Mesenteric fat pad (tissue), 1 donor: ENCODE data around the gene MCC. TPM values are rescaled to one million over a fixed set of nuclear protein-coding genes. Genes with fewer than 3 reads are reported as not detected.

Experiments
- DNase-seq: peaks from one replicate; pipeline ENCODE4 v3.0.0-alpha.2; 2020; ENCODE audit warnings: low spot score
- total RNA-seq: library from RNA; stranded (reverse); fragmentation: NEBNext Ultra II Directional; extraction: Animal tissue kit (Norgen Biotek cat#: 25700); gene quantifications from one replicate; pipeline ENCODE4 v1.2.1, GENCODE V29; 2021
- donor health status: DM: yes; HTN: yes; CAD: no.

MCC gene
- total RNA-seq, 1 donor from 2014 or later: 25.2 TPM

DNA sequence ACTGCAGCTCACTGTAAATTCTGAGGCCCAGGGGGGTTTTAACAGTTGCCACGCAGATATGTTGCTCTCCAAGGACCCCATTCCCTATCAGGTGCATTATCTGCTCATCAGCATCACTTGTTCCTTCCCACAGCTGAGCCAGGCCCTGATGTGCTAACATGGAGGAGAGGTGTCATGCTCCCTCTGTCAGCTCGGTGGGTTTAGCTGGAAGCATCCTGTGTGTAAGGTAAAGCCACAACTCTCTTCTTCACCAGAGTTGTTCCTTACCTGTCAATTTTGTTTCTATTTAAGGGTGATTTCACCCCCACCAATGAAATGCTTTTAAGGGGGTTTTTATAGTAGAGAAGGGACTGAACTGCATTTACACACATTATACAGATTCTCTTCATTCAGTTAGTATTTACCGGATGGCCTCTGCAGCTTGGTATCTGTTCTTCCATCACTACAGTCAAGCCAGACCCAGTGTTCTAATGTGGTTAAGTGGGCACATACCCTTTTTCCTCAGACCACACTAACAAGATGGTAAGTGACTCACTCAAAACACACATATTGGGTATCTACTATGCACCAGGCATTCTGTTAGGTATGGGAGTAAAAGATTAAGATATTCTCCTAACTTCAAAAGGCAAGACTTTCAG lies 306.3 kb downstream of the MCC start:
- no peak for DNase-seq

DNA sequence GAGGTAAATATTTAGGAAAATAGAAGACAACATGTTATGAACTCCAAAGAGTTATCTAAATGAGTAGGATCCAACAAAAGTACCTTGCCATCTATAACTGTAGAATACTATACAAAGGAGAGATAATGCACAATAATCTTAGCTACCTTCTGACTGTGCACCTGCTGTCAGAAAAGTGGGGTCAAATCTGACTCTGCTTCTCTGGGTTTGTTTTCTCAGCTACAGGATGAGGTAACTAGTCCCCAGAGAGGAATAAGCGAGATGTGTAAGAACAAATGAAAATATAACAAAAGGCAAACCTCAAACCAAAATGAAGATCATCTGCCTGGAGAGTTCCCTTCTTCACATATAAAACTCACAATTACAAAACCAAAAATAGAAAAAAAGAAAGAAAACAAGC lies 306.8 kb downstream of the MCC start:
- no peak for DNase-seq

DNA sequence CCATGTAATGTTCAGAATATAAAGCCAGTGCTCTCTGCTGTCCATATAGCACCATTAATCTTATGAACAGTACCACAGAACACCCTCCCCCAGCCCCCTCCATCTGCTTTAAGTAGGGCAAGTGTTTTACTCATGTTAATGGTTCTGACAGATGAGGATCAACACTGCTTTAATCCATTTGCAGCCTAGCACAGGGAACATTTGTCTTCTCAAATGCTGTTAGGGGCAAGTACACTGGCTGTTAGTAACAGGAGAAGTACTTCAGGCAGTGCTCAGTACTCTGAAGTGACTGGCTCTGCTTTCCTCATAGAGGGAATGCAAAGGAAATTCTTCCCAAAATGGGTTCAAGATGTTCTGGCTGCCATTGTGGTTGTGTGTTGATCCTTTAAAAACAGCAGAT lies 309.1 kb downstream of the MCC start:
- DNase-seq: no peak

DNA sequence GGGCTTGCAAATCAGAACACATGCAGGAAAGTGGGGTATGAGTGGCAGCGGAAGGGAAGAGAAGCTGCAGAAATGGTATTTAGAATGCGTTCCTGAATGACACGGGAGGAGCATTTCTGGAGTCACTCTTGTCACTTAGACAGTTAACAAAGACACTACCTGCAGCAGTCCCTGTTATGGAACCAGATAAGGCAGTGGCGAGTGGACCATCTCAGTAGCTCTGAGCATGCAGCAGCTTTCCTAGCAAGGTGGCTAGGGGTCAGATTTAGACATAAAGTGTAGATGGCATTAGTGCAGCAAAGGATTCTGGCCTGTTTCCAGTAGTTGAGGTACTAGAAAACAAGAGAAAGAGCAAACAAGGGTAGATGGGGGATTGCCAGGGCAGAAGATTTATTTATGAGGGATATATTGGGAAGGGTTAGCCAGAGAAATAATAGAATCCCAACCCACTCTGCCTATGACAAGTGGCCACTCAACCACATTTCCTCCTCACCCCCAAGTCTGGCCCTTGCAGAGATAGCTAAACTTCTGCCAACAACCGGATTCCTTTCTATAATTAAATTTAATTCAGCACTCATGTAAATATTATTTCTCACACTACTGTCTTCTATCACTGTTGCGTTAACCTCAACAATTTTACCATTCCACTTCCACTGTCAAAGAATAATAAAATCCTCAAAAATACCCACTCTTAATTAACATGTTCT lies 310.0 kb downstream of the MCC start:
- no peak for DNase-seq

DNA sequence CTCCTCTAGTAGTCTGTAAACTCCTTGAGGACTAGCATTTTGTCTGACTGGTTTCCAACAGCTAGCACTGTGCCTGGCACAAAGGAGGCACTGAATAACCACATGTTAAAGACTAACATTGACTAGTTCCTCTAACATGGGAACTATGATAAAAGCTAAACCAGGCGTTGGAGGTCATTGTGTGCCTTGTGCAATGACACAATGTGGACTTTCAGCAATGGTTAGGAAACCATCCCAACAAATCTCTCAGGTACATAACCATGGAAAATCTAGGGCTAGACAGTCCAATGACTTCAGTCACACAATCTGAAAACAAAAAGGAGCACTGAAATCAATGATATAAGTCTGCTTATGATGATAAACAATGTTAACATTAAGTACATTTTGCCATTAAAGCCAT lies 311.0 kb downstream of the MCC start:
- DNase-seq: no peak

DNA sequence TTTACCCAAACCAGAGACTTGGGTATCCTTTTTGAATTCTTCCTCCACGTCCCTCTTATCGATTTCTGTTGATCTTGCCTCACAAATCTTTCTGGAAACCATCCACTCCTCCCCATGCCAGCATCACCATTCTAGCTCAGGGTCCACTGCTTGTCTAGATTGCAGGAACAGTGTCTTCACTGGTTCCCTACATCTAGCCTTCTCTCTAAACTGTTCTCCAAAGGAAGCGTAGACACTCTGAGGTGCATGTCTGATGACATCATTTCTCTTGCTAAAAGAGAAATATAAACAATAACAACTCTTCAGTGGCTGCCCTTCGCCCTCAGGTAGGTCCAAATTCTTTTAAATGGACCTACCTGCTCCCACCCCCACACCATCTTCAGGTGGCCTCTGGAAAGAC lies 311.5 kb downstream of the MCC start:
- DNase-seq: no peak

DNA sequence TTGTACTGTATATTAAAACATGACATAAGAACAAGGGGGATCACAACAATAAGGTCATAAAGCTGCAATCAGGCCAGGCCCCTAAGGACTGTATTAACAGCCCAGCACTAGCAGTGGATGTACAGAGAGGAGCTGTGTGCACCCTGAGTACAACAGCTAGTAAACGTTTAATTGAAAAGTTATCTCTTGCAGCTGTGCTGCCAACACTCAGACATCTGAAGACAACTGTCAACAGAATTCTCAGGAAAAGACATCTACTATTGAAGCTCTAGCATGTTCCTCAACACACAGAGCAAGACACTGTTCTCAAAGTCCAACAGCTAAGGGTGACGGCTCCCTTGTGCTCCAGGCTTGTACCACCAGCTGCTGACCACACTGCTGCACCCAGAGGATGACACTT lies 312.1 kb downstream of the MCC start:
- no peak for DNase-seq

DNA sequence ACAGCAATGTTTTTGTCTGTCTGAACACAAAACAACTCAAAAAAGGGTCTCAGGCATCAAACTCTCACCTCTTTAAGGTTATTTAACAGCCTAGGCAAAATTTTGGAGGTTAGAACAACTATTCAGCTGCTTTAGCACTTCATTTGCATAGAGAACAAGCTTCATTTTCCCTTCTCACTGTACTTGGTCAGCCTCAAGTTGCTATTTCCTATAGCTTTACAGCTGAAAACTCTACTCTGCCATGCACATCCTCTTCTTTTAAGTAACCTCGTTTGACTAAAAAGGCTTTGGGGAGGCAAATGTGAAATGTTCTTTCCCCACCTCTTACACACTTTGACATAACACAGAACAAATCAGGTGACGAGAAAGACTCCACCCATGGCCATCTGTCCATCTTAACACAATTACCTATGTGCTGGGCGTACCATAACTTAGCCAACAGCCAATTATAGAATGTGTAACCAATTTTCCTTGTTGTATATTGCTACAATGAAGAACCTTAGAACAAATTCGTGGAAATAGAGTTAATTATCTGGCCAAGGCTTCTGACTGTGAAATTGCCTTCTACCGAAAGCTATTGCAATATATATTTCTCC lies 315.9 kb downstream of the MCC start:
- DNase-seq: no peak

DNA sequence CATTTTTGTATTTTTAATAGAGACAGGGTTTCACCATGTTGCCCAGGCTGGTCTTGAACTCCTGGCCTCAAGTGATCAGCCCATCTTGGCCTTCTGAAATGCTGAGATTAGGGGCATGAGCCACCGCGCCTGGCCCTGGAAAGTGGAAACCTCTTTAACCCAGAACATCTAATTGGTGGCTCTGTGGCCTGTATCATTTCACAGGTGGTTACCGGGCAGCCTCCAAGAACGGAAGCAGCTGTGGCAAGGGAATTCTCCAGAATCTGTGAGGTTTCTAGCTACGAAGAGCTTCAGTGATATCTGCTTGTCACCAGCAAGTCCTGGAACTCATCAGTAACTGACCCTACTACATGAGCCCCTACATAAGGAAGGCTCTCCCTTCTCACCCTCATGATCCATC lies 316.7 kb downstream of the MCC start:
- no peak for DNase-seq

DNA sequence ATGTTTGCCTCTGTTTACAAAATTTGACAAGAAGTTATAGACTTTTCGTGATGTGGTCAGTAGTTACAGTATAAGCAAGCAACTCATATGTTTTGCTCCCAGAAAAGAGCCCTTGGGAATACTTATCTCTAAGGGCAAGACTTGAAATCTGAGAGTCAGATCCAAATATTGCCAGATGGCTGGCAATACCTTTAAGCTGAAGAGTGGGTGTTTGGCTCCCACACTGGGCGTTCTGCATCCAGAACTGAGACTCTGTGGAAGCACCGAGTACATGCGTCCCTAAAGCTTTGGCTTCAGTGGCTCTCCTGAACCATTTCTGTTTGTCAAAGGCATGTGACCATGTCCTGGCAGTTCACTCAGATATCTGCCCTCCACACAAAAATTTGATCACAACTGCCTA lies 317.5 kb downstream of the MCC start:
- no peak for DNase-seq

DNA sequence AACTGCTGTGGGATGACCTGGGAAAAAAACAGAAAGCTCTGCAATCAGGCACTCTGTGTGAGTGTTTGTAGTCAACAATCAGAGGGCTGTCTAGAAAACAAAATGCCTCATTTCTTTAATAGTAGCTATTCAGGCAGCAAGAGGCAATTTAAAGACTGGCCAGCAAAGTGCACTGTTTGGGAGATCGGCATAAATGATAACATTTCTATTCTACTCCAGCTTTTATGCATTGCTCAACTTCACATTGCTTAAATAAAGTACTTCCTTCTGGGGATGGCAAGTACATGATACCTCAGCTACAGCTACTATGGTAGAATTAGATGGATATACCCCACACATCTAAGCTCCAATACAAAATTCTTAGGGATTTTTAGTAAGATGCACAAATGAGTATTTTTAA lies 318.5 kb downstream of the MCC start:
- DNase-seq: no peak

DNA sequence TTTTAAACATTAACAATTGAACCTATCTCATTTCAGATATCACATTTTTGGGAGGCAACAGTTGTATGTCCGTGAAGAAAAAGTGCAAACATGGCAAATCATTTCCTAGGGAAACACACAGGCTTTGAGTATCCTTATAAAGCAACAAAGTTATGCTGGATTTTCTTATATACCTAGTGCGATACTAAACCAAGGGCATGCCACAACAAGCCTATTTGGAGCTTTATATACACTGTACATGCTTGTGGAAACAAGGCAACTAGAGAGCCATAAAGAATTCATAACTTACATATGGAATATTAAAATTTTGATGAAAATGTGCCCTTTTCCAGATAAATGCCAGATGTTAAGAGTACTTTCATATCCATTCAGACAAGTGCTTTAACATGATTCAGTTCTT lies 320.3 kb downstream of the MCC start:
- DNase-seq: no peak

DNA sequence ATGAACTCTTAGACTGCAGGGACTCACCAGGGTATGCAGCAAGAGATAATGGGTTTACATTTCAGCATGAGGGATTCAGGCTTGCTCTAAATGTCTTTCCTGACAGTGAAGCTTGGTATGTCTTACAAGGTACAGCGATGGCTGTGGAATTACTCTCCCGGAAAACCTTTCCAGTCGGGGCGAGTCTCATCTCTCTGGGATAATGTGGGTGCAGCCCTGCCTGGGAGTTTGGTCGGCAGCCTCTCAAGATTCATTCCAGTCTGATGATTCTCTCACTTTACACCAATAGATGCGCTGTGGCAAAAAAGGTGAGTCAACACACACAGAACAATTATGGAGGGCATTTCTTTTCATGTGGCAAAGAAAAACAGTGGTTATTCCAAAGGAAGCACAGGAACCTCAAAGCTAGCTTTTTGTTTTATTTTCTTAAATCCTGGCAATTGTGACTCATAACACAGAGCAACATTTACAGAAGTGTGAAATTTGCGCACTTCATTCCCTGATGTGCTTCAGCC lies 321.3 kb downstream of the MCC start:
- no peak for DNase-seq

DNA sequence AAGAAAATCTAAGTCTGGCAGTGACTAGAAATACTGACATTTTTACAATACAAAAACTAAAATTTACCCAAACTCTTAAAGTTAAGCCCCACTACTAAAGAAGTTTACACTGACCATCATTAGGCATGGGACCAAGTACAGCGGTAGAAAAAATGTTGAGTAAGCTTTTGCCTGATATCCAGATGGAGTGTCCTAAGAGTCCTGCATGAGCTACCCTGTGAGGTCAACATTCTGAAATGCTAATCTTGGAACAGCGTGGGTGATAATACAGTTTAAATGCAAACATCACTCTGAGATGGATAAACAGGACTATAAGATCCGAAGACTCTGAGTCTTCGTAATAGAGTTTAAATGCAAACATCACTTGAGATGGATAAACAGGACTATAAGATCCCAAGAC lies 322.0 kb downstream of the MCC start:
- no peak for DNase-seq

DNA sequence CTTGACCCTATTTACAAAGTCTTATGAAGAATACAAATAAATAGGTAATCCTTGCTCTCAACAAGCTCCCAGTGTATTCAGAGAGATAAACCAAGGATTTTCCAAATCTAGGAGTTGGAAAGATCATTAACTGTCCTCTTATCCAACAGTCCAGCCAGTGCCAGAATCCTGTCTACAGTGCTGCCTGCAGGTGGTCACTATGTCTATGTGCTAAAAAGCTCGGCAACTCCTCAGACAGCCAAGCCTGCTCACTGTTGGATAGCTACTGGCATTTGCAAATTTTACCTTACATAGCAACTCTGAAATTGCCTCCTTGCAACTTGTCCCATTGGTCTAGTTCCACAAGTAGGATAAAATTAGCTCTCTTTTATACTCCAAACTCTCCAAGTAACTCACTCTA lies 324.2 kb downstream of the MCC start:
- no peak for DNase-seq

DNA sequence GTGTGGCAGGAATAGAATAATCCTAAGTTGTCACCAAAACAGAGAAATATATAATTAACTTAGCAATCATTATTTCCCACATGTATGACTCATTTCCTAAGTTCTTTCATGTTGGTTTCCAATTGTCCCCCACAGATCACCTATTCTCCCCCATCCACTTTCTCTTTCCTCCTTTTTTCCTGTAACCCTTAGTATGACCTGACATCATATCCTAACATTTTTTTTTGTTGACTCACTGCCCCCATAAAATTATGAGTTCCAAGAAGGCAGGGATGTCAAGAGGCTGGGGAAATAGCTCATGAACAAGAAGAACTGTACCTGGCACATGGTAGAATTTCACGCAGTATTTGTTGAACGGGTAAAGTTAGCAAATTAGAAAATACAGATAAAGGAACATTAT lies 324.9 kb downstream of the MCC start:
- no peak for DNase-seq

DNA sequence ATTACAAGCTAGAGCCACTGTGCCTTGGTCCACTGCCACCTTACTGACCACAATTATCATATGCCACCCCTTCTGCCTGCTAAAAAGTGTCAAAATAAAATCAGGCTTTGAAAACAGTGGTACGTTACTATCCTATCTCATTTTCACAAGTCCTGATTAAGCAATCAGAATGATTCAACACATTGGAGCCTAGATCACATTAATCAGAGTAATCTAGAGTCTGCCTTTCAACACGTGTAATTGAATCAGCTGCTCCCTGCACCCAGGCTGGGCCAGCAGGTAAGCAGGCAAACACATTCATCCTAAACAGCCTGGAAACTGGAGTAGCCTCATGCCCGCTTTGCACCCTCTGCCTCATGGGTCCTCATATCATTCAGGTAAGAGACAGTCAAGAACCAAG lies 325.5 kb downstream of the MCC start:
- no peak for DNase-seq

DNA sequence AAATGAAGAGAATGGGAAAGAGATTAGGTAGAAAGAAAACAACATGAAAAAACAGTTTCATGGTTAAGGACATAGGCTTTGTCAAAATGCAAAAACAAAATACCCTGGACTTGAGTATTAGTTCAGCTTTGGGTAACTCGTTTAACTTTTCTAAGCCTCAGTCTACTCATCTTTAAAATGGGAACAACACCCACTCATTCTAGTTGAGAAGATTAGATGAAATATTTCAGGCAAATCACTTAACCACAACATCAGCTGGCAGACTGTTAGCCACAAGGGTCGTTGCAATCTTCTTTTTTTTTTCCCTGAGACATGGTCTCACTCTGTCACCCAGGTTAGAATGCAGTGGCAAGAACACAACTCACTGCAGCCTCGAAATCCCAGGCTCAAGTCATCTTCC lies 326.0 kb downstream of the MCC start:
- no peak for DNase-seq

DNA sequence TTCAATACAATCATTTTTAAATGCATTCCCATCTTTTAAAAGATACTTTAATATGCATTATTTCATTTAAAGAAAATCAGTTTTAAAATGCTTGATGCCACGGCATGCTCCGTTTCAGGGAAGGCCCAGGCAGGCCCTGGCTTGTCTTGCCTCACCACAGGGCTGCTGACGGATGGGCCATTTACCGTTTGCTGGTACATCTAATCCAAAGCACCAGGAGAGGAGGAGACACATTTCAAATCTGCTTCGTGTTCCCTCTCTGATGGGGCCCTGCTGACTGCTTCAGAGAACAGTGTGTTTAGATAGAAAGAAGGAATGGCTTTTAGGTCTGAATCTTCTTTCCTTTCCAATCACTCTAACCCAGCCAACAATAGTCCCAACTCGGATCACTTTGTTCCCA lies 326.4 kb downstream of the MCC start:
- no peak for DNase-seq

DNA sequence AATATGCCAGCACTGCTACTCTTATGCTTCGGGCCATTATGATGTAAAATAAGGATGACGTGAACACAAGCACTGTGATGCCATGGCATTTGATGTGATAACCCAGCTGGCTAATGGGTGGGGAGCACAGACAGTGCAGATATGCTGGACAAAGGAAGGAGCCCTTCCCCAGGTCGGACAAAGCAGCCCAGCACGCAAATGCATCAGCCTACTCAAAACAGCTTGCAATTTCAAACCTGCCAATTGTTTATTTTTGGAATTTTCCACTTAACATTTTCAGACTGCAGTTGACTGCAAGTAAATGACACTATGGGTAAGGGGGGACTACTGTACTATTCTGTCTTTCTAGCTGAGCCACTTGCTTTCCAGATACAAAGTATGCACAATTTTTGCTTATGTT lies 330.4 kb downstream of the MCC start:
- DNase-seq: no peak

DNA sequence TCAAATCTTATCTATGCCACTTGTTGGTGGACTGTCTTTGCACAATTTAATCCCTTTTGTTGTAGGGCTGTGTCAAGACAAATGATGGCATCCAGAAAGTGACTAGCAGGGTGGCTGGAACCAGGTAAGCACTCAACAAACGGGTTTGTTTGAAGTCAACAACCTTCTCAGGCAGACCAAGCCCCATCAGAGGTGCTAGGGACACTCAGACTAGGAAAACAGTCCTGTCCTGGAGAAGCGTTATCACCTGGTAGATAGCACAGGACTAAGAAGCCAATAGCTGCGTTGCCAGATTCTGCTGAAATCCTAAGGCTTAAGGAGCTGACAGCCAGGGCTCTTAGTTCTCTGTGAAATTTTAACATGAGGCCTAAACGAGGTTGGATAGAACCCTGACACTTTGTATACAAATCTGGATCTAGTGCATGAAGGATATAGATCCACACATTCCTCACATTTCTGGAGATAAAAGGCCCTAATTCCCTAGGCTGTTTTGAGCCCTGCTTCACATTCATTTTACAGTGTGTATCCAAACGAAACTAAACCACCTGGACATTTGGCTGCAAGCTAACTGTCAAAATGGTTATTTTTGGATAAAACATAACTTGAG lies 331.9 kb downstream of the MCC start:
- DNase-seq: no peak

DNA sequence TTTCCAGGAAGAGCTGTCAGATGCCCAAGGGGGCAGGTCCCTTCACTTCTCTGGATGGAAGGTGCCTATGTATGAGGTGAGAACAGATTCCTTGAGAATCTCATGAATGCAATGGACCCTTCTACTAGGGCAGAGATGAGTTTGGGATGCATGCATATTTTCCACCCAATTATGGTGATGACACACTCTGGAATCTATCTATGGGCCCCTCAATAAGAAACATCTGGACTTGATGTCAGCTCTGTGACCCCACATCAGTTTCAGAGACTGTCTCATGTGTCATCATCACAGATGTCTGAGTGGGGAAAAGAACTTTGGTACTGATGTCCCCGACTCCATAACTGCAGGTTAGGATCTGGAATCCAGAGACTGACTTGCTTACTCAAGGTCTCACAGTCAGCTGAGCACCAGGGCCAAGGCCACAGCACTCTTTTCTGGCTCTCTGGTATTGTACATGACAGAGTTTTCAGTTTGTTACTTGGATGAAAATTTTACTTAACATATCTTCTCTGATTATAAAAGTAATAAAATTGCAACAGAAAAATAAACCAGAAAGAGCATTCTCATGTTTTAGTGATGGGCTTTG lies 334.6 kb downstream of the MCC start:
- DNase-seq: no peak
